HEK293 (cell line): ENCODE measurements around the gene DOCK4.
A peak's percentile ranks its signal among the peaks of the same experiment; 100 is the strongest.

Source experiments
- CTCF ChIA-PET: fragments of 350-600 bp; formaldehyde crosslinking; extraction: SDS; loops from one replicate; lab custom pipeline; 2021; ENCODE audit warnings: antibody characterized with exemption; lab: Yijun Ruan, JAX
- POLR2A ChIA-PET: fragments of 300-600 bp; formaldehyde crosslinking; extraction: SDS; loops from one replicate; lab custom pipeline; 2020; ENCODE audit warnings: antibody characterized with exemption, inconsistent platforms; lab: Yijun Ruan, JAX
- H3K27ac ChIP-seq: fragments of 200-500 bp; sonication (Bioruptor generic); 2 replicates; pipeline ENCODE4 v1.5.1; 2014; ENCODE audit warnings: low read depth, low read length, control low read depth, inconsistent platforms; ENCODE audit errors: extremely low read depth
- H3K36me3 ChIP-seq, 2 experiments: fragments of 200-500 bp in 1 of 2; sonication (Bioruptor generic) in 1 of 2; 1 replicate in 1 of 2; 2 replicates in 1 of 2; pipeline ENCODE4 v1.5.1; 2014 to 2017; ENCODE audit warnings: inconsistent platforms in 2 of 2, low read length in 2 of 2; ENCODE audit not compliant: control insufficient read depth in 2 of 2, insufficient read depth in 1 of 2
- H3K4me1 ChIP-seq: fragments of 200-500 bp; sonication (Bioruptor generic); 2 replicates; pipeline ENCODE4 v1.5.1; 2014; ENCODE audit warnings: mild to moderate bottlenecking, low read length, inconsistent platforms; ENCODE audit not compliant: control insufficient read depth, insufficient read depth
- H3K4me3 ChIP-seq: 2 replicates; pipeline ENCODE4 v1.5.1; 2011; ENCODE audit warnings: low read depth, mild to moderate bottlenecking, control low read depth, low read length, moderate library complexity
- H3K9me3 ChIP-seq: fragments of 200-500 bp; sonication (Bioruptor generic); 2 replicates; pipeline ENCODE4 v1.5.1; 2014; ENCODE audit warnings: low read depth, low read length, inconsistent platforms; ENCODE audit not compliant: control insufficient read depth, insufficient read depth
- PRDM1 ChIP-seq: fragments of 450-650 bp; formaldehyde crosslinking; IDR thresholded peaks from 2 replicates; pipeline ENCODE4; 2016; ENCODE audit warnings: missing biosample characterization, missing genetic modification characterization
- WT1 ChIP-seq: fragments of 450-650 bp; formaldehyde crosslinking; IDR thresholded peaks from 2 replicates; pipeline ENCODE4 v1.5.1; 2016; ENCODE audit warnings: missing biosample characterization, missing genetic modification characterization
- ZNF140 ChIP-seq: fragments of 450-650 bp; formaldehyde crosslinking; IDR thresholded peaks from 2 replicates; pipeline ENCODE4 v1.5.1; 2016; ENCODE audit warnings: missing biosample characterization, missing genetic modification characterization
- ZNF48 ChIP-seq: fragments of 450-650 bp; formaldehyde crosslinking; IDR thresholded peaks from 2 replicates; pipeline ENCODE4 v1.5.1; 2016; ENCODE audit warnings: missing biosample characterization, missing genetic modification characterization
- ZNF596 ChIP-seq: fragments of 450-650 bp; IDR thresholded peaks from 2 replicates; pipeline ENCODE4 v1.5.0; 2018; ENCODE audit warnings: missing biosample characterization, mild to moderate bottlenecking, missing genetic modification characterization, moderate library complexity
- ZNF621 ChIP-seq: fragments of 450-650 bp; formaldehyde crosslinking; IDR thresholded peaks from 2 replicates; pipeline ENCODE4 v1.5.1; 2017; ENCODE audit warnings: missing biosample characterization, missing genetic modification characterization
- ZNF654 ChIP-seq: fragments of 450-650 bp; formaldehyde crosslinking; IDR thresholded peaks from 2 replicates; pipeline ENCODE4 v1.5.1; 2016; ENCODE audit warnings: low read depth, missing biosample characterization, missing genetic modification characterization
- ZNF701 ChIP-seq: fragments of 450-650 bp; formaldehyde crosslinking; IDR thresholded peaks from 2 replicates; pipeline ENCODE4 v1.5.1; 2016; ENCODE audit warnings: missing biosample characterization, missing genetic modification characterization
- ZNF843 ChIP-seq: fragments of 450-650 bp; formaldehyde crosslinking; IDR thresholded peaks from 2 replicates; pipeline ENCODE4 v1.5.1; 2016; ENCODE audit warnings: missing biosample characterization, missing genetic modification characterization
- TF ChIP-seq, protein P1 (sequence below): fragments of 450-650 bp; formaldehyde crosslinking; IDR thresholded peaks from 2 replicates; pipeline ENCODE4 v1.5.1; 2016; ENCODE audit warnings: missing biosample characterization, missing genetic modification characterization
- TF ChIP-seq, protein P2 (sequence below): fragments of 450-650 bp; formaldehyde crosslinking; IDR thresholded peaks from 2 replicates; pipeline ENCODE4 v1.5.1; 2016; ENCODE audit warnings: missing biosample characterization, missing genetic modification characterization, low read depth
- TF ChIP-seq, protein P3 (sequence below): fragments of 450-650 bp; formaldehyde crosslinking; IDR thresholded peaks from 2 replicates; pipeline ENCODE4 v1.5.0; 2017; ENCODE audit warnings: missing biosample characterization, missing genetic modification characterization, borderline replicate concordance
- TF ChIP-seq, protein P4 (sequence below): fragments of 450-650 bp; formaldehyde crosslinking; IDR thresholded peaks from 2 replicates; pipeline ENCODE4 v1.5.1; 2016; ENCODE audit warnings: missing biosample characterization, missing genetic modification characterization

The DOCK4 gene

DNA sequence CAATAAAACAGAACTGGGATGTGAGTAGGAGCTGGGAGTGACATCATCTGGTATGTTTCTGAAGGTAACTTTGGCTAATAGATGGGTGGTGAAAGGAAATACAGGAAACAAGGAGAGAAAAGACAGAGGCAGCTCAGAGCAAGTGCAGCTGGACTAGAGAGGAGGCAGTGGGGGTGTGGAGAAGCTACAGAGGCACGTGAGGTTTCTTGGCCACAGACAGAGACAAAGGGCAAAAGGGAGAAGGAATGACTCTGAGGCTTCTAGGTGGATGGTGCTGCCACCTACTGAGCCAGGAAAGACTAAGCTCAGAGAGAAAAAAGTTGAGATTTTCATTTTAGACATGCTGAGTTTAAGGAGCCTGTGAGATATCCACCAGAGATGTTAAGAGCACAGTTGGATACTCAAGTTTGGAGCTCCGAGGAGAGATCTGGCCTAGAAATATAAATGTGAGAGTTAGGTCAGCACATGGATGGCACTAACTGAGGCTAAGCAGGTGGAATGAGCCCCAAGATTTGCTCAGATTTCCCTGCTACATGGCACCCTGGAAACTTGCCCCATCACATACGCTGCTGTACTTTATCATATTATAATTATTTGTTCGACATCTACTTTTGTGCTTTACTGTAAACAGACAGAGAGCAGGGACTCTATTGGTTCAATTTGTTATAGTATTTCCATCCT is 350.9 kb downstream of the DOCK4 start:
- H3K4me1 ChIP-seq = no peaks in the 10 kb centered on the region
- no peak overlapping the region for H3K27ac ChIP-seq
- H3K36me3 ChIP-seq = peaks cover 0 to 5% of the 10 kb centered on the region in 2 experiments; a peak in 1 of 3 replicates
- no peaks in the 10 kb centered on the region for H3K9me3 ChIP-seq
- no peak overlapping the region for H3K4me3 ChIP-seq
- TF ChIP-seq ZNF140 (tag by site-specific recombination) = peak; percentile 29; the same call in 1 of the 2 replicates
- TF ChIP-seq, protein P1, sequence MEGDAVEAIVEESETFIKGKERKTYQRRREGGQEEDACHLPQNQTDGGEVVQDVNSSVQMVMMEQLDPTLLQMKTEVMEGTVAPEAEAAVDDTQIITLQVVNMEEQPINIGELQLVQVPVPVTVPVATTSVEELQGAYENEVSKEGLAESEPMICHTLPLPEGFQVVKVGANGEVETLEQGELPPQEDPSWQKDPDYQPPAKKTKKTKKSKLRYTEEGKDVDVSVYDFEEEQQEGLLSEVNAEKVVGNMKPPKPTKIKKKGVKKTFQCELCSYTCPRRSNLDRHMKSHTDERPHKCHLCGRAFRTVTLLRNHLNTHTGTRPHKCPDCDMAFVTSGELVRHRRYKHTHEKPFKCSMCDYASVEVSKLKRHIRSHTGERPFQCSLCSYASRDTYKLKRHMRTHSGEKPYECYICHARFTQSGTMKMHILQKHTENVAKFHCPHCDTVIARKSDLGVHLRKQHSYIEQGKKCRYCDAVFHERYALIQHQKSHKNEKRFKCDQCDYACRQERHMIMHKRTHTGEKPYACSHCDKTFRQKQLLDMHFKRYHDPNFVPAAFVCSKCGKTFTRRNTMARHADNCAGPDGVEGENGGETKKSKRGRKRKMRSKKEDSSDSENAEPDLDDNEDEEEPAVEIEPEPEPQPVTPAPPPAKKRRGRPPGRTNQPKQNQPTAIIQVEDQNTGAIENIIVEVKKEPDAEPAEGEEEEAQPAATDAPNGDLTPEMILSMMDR (tag by site-specific recombination) = peak; percentile 26; the same call in 1 of the 2 replicates
- TF ChIP-seq ZNF654 (tag by site-specific recombination) = peak; percentile 30
- TF ChIP-seq ZNF596 = no peak
- TF ChIP-seq, protein P2, sequence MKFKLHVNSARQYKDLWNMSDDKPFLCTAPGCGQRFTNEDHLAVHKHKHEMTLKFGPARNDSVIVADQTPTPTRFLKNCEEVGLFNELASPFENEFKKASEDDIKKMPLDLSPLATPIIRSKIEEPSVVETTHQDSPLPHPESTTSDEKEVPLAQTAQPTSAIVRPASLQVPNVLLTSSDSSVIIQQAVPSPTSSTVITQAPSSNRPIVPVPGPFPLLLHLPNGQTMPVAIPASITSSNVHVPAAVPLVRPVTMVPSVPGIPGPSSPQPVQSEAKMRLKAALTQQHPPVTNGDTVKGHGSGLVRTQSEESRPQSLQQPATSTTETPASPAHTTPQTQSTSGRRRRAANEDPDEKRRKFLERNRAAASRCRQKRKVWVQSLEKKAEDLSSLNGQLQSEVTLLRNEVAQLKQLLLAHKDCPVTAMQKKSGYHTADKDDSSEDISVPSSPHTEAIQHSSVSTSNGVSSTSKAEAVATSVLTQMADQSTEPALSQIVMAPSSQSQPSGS (tag by site-specific recombination) = 0 out of 2 replicates have a peak, but pooled peaks have one; percentile 38
- TF ChIP-seq PRDM1 (tag by site-specific recombination) = peak; percentile 45; the same call in 1 of the 2 replicates
- TF ChIP-seq, all 188 proteins: peak for 5
- CTCF ChIA-PET = interaction anchor here (0.5 to 6.3 kb wide), 26 partner anchors 10 to 641 kb away, joined by 3 to 87 read pairs (median 4); no protein-coding TSS in a partner anchor
- POLR2A ChIA-PET = no interaction called here

DNA sequence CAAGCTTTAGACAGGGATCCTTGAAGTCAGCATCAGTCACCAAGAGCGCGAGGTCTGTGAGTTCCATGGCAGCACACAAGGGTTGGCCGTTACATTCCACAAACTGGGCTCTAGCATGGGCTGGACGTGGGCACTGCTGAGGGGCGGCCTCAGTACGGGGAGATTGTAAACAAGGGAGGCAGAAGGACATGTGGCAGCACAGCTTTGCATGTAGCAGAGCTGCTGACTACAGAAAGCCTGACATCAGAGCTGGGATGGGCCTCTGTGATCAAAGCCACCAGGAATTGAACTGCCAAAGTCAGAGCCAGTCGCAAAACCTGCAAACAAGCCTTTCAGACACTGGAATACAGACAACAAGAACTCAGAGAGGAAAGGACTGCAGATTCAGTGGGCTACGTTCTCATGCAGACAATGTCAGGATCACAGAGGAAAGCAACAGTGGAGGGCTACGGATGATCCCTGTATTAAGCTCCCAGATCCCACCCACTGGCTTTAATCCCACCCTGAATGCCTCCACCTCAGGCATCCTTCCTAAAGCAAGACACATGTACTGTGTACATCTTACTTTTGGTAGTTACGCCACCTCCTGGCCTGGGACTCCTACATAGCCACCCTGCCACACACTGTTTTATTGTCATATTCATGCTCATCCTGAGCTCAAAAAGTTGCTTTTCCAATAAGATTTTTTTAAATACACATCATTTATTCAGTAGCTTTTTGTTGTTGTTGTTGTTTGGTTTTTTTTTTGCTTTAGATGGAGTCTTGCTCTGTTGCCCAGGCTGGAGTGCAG is 352.8 kb downstream of the DOCK4 start:
- no peaks in the 10 kb centered on the region for H3K36me3 ChIP-seq
- TF ChIP-seq, protein P3, sequence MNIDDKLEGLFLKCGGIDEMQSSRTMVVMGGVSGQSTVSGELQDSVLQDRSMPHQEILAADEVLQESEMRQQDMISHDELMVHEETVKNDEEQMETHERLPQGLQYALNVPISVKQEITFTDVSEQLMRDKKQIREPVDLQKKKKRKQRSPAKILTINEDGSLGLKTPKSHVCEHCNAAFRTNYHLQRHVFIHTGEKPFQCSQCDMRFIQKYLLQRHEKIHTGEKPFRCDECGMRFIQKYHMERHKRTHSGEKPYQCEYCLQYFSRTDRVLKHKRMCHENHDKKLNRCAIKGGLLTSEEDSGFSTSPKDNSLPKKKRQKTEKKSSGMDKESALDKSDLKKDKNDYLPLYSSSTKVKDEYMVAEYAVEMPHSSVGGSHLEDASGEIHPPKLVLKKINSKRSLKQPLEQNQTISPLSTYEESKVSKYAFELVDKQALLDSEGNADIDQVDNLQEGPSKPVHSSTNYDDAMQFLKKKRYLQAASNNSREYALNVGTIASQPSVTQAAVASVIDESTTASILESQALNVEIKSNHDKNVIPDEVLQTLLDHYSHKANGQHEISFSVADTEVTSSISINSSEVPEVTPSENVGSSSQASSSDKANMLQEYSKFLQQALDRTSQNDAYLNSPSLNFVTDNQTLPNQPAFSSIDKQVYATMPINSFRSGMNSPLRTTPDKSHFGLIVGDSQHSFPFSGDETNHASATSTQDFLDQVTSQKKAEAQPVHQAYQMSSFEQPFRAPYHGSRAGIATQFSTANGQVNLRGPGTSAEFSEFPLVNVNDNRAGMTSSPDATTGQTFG (tag by site-specific recombination) = no peak
- TF ChIP-seq, protein P4, sequence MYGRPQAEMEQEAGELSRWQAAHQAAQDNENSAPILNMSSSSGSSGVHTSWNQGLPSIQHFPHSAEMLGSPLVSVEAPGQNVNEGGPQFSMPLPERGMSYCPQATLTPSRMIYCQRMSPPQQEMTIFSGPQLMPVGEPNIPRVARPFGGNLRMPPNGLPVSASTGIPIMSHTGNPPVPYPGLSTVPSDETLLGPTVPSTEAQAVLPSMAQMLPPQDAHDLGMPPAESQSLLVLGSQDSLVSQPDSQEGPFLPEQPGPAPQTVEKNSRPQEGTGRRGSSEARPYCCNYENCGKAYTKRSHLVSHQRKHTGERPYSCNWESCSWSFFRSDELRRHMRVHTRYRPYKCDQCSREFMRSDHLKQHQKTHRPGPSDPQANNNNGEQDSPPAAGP = no peak
- TF ChIP-seq ZNF621 (tag by site-specific recombination) = no peak
- TF ChIP-seq ZNF48 (tag by site-specific recombination) = no peak
- TF ChIP-seq ZNF843 (tag by site-specific recombination) = no peak
- TF ChIP-seq ZNF701 (tag by site-specific recombination) = no peak
- no peak for TF ChIP-seq WT1
- ChIA-PET CTCF (interaction anchor here (0.6 to 6.3 kb wide), 13 partner anchors 9 to 643 kb away, joined by 3 to 87 read pairs (median 5); no protein-coding TSS in a partner anchor), POLR2A (no interaction called here)
- no peak overlapping the region for H3K27ac ChIP-seq
- no peaks in the 10 kb centered on the region for H3K4me1 ChIP-seq
- no peak overlapping the region for H3K4me3 ChIP-seq
- no peaks in the 10 kb centered on the region for H3K9me3 ChIP-seq
